ENCODE measurements around the gene HES3.

HES3 gene

DNA sequence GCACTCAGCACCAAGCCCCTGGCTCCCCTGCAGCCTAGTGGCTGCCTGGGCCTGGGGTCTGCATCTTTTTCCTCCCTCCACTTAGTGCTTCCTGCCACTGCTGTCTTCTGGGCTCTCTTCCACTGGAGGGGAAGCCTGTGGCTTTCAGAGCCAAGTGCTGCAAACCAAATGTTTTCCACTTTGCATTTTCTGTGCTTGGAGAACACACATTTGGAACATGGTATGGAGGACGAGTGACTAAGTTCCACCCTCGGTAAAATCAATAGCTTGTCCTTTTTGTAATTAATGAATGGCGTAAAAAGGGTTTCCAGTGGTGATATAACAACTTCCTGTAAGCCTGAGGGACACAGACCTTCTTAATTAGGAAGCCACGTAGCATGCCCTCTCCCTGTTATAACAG lies 27.0 kb downstream of the HES3 start:
- ATAC-seq: no peak
- no peaks in the 10 kb centered on the region for H3K4me1 Mint-ChIP-seq
- no peaks in the 10 kb centered on the region for H3K36me3 Mint-ChIP-seq (ENCODE audit: low read depth)
- H3K4me3 Mint-ChIP-seq: no peak overlapping the region
- DNase-seq: no peak
- H3K27me3 Mint-ChIP-seq: no peaks in the 10 kb centered on the region
- no peaks in the 10 kb centered on the region for H3K9me3 Mint-ChIP-seq
- no peak overlapping the region for H3K27ac Mint-ChIP-seq

DNA sequence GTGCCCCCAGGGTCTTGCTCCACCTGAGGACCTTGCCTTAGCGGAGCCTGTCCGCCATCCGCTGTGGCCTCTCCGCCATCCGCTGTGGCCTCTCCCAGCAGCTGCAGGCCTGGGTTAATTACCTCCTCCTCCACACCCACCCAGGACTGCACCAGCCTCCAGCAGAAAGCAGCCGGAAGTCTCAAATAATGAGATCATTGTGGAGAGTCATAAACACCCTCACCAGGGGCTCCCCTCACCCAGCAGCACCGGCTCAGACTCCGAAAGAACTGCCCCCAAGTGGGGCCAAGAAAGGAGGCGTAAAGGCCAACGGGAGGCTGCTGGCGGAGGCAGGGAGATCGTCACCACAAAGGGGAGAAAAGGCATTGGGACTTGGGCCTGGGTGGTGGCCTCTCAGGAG lies 27.6 kb downstream of the HES3 start:
- H3K4me3 Mint-ChIP-seq: no peak overlapping the region
- no peak for ATAC-seq
- no peaks in the 10 kb centered on the region for H3K4me1 Mint-ChIP-seq
- H3K27me3 Mint-ChIP-seq: no peaks in the 10 kb centered on the region
- H3K36me3 Mint-ChIP-seq (ENCODE audit: low read depth): no peaks in the 10 kb centered on the region
- no peak overlapping the region for H3K27ac Mint-ChIP-seq
- DNase-seq: no peak
- no peaks in the 10 kb centered on the region for H3K9me3 Mint-ChIP-seq

DNA sequence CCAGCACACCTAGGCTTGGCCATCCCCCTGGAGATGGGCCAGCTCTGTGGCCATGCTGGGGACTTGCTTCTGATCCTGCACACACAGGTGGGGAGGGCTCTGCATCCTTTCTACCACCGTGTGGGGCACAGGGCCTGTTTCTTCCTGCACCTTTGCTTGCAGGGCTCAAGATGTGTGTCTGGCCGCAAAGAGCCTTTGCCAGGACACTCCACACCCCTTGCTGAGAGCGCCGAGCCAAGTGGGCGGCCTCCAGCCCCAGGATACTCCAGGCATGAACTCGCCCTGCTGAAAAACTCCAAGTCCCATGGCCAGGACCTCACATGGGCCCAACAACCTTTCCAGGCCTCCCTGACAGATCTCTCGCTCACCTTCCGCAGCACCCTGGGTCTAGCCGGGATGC lies 28.5 kb downstream of the HES3 start:
- ATAC-seq (no peak), DNase-seq (no peak)
- Mint-ChIP-seq H3K27me3 (no peaks in the 10 kb centered on the region), H3K4me3 (no peak overlapping the region), H3K4me1 (no peaks in the 10 kb centered on the region), H3K27ac (no peak overlapping the region), H3K9me3 (no peaks in the 10 kb centered on the region), H3K36me3 (ENCODE audit: low read depth) (no peaks in the 10 kb centered on the region)

DNA sequence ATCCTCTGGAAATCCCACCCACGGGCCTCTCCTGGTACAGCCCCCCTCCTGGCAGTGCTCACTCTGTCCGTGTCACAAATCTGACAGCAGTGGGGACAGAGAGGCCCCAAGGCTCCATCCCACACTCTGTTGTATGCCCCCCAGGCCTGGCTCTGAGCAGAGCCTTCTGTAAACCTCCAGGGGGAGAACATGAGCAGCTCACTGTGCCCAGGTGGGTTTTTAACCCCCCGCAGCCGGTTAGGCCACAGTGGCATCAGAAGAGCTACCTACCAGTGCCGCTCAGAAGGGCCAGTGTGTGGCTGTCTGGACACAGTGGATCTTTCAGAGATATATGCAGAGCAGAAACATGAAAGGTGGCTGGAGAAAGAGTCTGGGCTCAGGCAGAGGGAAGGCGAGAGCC lies 28.9 kb downstream of the HES3 start:
- Mint-ChIP-seq H3K36me3 (ENCODE audit: low read depth) (no peaks in the 10 kb centered on the region), H3K27me3 (no peaks in the 10 kb centered on the region), H3K27ac (no peak overlapping the region), H3K4me1 (no peaks in the 10 kb centered on the region), H3K9me3 (no peaks in the 10 kb centered on the region), H3K4me3 (no peak overlapping the region)
- no peak for DNase-seq
- no peak for ATAC-seq

DNA sequence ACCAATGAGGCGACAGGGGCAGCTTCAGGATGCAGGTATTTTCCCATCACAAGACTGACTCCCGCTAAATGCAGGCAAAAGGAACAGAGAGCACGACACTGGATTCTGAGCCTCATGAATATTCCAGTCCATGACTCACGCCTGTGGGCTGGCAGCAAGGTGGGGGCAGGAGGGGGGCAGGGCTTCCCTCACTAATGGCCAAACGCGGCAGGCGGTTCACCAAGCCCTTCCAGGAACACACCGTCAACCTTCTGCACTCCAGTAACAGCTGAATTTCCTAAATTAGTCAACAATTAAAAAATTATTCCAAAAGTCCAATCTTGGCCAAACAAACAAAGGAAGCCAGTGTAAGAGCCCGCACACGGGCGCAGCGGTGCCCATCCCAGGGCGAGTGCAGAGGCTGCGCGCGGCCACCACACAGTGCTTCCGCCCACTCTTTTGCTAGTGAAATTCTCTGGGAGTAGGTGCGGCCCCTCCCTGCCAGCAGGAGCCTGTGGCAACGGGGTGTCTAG lies 29.5 kb downstream of the HES3 start:
- Mint-ChIP-seq H3K4me1 (no peaks in the 10 kb centered on the region), H3K4me3 (no peak overlapping the region), H3K9me3 (no peaks in the 10 kb centered on the region), H3K27ac (no peak overlapping the region), H3K36me3 (ENCODE audit: low read depth) (no peaks in the 10 kb centered on the region), H3K27me3 (no peaks in the 10 kb centered on the region)
- DNase-seq: no peak
- no peak for ATAC-seq

DNA sequence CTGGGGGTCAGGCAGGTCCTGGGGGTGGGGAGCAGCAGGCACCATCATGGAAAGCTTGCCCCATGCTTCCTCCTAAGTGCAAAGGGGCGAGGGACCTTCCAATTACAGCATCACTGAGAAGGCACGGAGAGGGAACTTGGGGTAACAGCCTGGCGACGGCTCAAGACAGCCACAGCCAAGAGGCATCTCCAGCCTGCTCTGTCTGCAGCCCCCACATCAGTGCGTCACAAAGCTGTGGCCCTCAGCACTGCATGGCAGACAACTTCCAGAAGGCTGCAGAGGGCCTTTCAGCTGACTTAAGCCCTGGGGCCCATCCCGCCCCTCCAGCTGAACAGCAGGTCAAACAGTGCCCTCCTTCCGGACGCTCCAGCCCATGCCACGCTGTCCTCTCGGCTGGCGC lies 30.1 kb downstream of the HES3 start:
- no peak overlapping the region for H3K4me3 Mint-ChIP-seq
- no peaks in the 10 kb centered on the region for H3K27me3 Mint-ChIP-seq

DNA sequence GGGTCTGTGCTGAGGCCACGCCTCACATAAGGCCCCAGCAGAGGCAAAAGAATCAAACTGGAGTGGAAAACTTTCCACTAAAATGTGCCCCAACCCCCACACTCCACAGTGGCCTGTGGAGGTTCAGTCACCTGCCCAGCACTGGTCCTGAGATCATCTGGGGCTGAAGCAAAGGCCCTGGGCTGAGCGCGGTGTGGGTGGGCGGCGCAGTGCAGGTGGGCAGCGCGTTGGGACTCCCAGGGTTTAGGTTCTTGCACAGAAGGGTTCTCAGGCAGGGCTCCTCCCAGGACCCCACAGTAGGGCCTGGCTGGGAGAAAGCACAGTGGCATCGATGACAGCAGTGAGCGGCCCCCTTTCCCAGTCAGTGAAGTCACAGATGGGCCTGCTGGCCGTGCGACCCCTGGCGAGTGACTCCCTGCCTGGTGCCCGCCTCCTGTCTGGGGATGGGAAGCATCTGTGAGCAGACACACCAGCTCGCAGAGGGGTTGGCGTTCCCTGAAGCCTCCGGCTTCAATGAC lies 30.7 kb downstream of the HES3 start:
- no peak overlapping the region for H3K27ac Mint-ChIP-seq
- H3K27me3 Mint-ChIP-seq: no peaks in the 10 kb centered on the region
- H3K36me3 Mint-ChIP-seq (ENCODE audit: low read depth): no peaks in the 10 kb centered on the region
- H3K4me1 Mint-ChIP-seq: no peaks in the 10 kb centered on the region
- H3K4me3 Mint-ChIP-seq: no peak overlapping the region
- no peak for ATAC-seq
- H3K9me3 Mint-ChIP-seq: no peaks in the 10 kb centered on the region
- no peak for DNase-seq

More for the DNA sequence above, 30.1 kb downstream of the HES3 start:
- ATAC-seq (no peak), DNase-seq (no peak)
- Mint-ChIP-seq H3K4me1 (no peaks in the 10 kb centered on the region), H3K36me3 (ENCODE audit: low read depth) (no peaks in the 10 kb centered on the region), H3K27ac (no peak overlapping the region), H3K9me3 (no peaks in the 10 kb centered on the region)

DNA sequence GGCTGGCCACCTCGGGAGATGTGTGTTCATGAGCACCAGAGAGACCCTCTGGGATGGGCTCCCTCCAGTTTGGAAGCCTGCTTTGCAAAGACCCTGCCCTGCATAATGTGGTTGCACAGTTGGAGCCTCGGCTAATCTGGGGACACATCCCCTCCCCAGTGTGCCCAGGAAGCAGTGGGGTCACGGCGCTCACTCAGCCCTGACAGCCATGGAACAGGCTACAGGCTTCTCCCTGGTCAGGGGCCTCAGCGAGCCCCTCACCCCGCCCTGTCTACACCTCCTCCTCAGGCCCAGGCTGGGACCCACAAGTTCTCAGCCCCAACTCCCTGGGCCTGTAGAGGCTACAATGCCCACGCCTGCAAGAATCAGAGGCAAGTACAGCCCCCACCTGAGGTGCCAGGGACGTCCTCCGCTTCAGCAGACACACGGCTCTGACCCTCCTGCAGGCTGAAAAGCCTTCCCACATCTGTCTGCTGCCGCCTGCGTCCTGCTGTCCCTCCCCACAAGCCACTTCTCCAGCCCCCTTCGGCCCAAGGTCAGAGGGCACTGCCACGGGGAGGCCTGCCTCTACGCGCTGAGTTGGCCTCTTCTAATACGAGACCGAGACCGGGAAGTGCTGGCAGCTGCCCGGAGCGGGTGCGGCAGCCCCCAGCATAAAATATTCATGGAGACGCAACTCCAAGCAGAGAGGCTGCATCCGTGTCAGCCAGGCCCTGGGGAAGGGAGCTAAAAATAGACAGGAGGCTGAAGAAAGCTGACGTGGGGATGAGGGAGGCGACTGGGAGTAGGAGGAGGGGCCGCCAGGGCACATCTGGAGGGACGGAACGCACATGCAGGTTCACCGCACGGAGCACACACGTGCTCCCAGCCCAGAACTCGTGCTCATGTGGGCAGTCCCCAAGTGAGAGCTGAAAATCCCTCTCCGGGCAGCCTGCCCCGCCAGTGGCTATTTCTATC lies 32.1 kb downstream of the HES3 start:
- no peak for ATAC-seq
- no peaks in the 10 kb centered on the region for H3K27me3 Mint-ChIP-seq
- no peaks in the 10 kb centered on the region for H3K36me3 Mint-ChIP-seq (ENCODE audit: low read depth)

DNA sequence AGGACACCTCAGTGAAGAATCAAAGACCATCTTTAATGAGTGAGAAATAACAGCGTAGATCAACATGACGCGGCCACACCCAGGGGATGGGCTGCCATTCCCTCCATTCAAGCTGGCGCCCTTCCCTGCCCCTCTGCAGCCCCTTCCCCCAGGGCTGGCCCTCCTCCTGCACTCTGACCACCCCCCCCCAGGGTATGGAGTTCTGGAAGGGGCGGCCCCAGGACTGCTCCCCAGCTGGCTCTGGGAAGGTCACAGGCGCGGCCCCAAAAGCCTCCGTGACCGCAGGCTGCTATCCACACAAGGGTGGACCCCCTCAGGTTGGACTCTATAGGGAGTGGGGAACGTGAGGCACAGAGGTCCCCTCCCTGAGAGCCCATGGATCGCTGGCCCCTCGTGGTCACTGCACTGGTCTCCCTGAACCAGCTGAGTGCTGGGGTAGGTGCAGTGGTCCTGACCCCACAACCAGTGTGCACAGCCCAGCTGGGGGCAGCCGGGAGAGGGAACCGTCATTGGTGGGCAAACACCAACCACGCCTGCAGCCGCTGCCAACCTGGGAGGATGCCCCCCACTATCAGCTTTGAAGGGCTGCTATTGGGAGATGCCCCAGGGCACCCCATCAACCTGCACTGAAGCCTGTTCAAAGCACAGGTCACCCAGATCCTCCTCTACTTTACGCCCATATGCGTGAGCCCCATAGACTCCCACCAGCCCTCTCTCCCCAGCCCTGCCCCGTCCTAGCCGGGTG lies 33.0 kb downstream of the HES3 start:
- no peak for DNase-seq
- H3K4me3 Mint-ChIP-seq: no peak overlapping the region
- H3K4me1 Mint-ChIP-seq: no peaks in the 10 kb centered on the region
- no peaks in the 10 kb centered on the region for H3K36me3 Mint-ChIP-seq (ENCODE audit: low read depth)
- H3K27ac Mint-ChIP-seq: no peak overlapping the region
- H3K27me3 Mint-ChIP-seq: no peaks in the 10 kb centered on the region
- no peaks in the 10 kb centered on the region for H3K9me3 Mint-ChIP-seq
- ATAC-seq: no peak

More for the DNA sequence above, 32.1 kb downstream of the HES3 start:
- Mint-ChIP-seq H3K4me1 (no peaks in the 10 kb centered on the region), H3K4me3 (no peak overlapping the region), H3K27ac (no peak overlapping the region), H3K9me3 (no peaks in the 10 kb centered on the region)
- DNase-seq: no peak

DNA sequence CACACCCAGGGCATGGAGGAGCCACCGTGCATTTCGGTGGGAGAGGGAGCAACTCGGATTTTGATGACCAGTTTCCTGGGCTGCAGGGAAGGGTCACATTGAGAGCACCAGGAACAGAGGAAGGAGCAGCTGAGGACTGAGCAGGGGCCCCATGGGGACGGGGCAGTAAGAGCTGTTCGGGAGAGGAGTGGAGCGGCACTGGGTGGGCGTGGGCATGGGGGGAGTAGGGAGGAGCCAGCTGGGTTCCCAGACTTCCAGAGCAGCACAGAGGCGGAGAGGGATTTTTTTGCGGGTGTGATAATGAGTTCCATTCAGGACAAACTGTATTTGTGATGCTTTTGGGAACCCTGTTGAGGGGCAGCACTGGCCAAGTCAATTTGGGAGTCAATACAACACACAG lies 34.3 kb downstream of the HES3 start:
- Mint-ChIP-seq H3K4me3 (no peak overlapping the region), H3K36me3 (ENCODE audit: low read depth) (no peaks in the 10 kb centered on the region), H3K9me3 (no peaks in the 10 kb centered on the region), H3K27ac (no peak overlapping the region), H3K4me1 (no peaks in the 10 kb centered on the region), H3K27me3 (no peaks in the 10 kb centered on the region)
- ATAC-seq (no peak), DNase-seq (no peak)

DNA sequence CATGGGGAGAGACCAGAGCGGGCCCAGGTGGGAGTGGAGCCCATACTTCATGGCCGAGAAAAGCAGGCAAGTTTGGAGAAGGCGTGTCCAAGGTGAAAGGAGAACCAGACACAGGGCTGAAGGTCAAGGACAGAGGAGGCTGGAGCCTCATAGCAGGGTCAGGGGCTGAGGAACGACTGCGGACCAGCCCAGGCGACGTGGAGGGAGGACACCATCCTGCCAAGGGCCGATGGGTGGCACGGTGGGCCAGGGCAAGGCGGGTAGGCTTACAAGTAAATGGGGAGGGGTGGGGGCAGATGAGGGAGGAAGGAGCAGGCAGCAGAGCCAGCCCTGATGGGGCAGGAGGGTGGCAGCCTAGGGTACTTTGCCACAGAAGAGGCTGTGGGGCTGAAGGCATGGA lies 35.1 kb downstream of the HES3 start:
- ATAC-seq: no peak
- no peaks in the 10 kb centered on the region for H3K36me3 Mint-ChIP-seq (ENCODE audit: low read depth)

DNA sequence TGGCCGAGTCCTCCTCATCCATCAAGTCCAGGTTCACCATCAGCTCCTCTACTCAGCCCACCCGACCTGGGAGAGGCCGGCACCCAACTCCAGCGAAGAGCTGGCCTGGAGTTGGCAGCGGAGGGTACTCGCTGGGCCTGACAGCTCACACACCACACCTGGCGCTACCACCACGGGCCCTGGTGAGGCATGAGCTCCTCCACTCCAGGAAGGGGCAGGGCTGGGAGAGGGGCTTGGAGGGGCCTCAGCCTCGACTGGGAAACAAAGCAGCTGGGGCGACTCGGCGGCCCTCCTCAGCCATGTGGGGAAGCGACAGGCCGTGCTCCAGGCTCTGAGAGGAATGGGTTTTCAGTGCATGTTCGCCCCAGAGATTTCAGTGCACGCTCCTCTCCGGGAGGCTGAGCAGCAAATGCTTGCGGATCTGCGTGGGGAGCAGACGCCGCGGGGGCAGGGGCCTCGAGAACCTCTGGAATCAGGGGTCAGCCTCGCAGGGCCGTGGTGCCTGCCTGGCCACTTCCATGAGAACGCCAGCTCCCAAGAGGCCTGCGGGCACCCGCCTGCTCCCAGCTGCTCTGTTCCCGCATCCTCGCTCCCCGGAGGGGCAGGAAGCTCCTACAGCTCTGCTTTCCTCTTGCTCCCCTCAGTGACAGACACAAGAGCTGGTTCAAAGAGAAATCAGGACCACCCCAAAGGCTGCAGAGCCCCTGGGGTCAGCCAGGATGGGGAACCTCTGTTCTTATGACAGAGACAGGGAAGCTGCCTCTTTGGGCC lies 35.8 kb downstream of the HES3 start:
- no peaks in the 10 kb centered on the region for H3K36me3 Mint-ChIP-seq (ENCODE audit: low read depth)
- H3K27ac Mint-ChIP-seq: no peak overlapping the region
- H3K4me1 Mint-ChIP-seq: no peaks in the 10 kb centered on the region
- H3K27me3 Mint-ChIP-seq: no peaks in the 10 kb centered on the region
- no peak overlapping the region for H3K4me3 Mint-ChIP-seq
- no peak for DNase-seq
- no peaks in the 10 kb centered on the region for H3K9me3 Mint-ChIP-seq
- no peak for ATAC-seq

More for the DNA sequence above, 35.1 kb downstream of the HES3 start:
- Mint-ChIP-seq H3K27ac (no peak overlapping the region), H3K4me3 (no peak overlapping the region), H3K4me1 (no peaks in the 10 kb centered on the region), H3K27me3 (no peaks in the 10 kb centered on the region), H3K9me3 (no peaks in the 10 kb centered on the region)
- DNase-seq: no peak

DNA sequence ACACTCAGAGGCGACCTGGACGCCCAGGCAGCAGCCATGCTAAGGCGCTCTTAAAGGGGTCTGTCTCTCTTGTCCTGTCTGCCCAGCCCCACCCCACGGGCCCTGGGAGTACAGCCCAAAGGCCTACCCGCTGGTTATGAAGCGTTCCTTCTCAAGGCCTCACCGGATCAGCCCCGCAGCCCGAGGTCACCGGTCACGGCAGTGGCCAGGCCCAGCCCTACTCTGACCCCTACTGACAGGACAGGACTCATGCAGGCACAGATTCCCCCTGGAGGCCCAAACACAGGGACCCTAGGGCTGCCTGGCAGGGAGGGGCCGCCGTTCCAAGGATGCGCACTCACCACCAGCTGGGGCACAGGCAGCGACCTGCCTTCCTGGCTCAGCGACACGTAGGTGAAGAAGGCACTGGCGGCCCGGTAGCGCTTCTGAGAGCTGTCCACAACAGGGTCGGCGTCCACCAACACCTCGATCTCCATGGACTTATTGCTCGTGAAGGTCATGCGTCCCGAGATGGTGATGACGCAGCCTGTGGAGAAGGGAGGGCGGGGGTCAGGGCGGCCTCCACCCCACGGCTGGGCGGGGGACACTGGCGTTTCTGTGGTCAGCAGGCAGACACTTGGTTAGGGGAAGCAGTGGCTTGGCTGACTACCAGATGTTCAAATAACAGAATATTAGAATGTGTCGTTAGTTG lies 36.9 kb downstream of the HES3 start:
- Mint-ChIP-seq H3K9me3 (no peaks in the 10 kb centered on the region), H3K36me3 (ENCODE audit: low read depth) (no peaks in the 10 kb centered on the region), H3K27me3 (no peaks in the 10 kb centered on the region), H3K4me1 (no peaks in the 10 kb centered on the region), H3K4me3 (no peak overlapping the region), H3K27ac (no peak overlapping the region)
- ATAC-seq (no peak), DNase-seq (no peak)

Data from activated naive CD8-positive, alpha-beta T cell treated with anti-CD3 and anti-CD28 coated beads, Interleukin-2, amount 50 U/mL, for 24 hours (primary cell).